Measurements from ENCODE around the gene DENND1A.

The DENND1A gene

GRCh38 chr9:123347289-123348060 is 582.5 kb downstream of the DENND1A start:
- no peak for TF ChIP-seq CTCF (IDR thresholded peaks at IDR 0.05)

GRCh38 chr9:123346826-123347225 is 583.1 kb downstream of the DENND1A start:
- no peak for TF ChIP-seq CTCF (IDR thresholded peaks at IDR 0.05)

GRCh38 chr9:123346026-123346425 is 583.9 kb downstream of the DENND1A start:
- TF ChIP-seq CTCF (IDR thresholded peaks at IDR 0.05), result no peak

GRCh38 chr9:123345567-123345955 is 584.4 kb downstream of the DENND1A start:
- TF ChIP-seq CTCF (IDR thresholded peaks at IDR 0.05), result no peak

- TF ChIP-seq CTCF (IDR thresholded peaks at IDR 0.05), result no peak
Measured at GRCh38 chr9:123344192-123344949, 585.6 kb downstream of the DENND1A start.

- TF ChIP-seq CTCF (IDR thresholded peaks at IDR 0.05), result no peak
Measured at GRCh38 chr9:123343443-123344191, 586.3 kb downstream of the DENND1A start.

- no peak for TF ChIP-seq CTCF (IDR thresholded peaks at IDR 0.05)
Measured at GRCh38 chr9:123342247-123342646, 587.7 kb downstream of the DENND1A start.

Data from LNCAP (cell line).